T-cell (primary cell): ENCODE data around the gene VPS72. TPM values are rescaled to one million over a fixed set of nuclear protein-coding genes. Genes with fewer than 3 reads are reported as not detected.
A peak's percentile ranks its signal among the peaks of the same experiment; 100 is the strongest.

Experiments
- ATAC-seq, 4 experiments: fragments of 200-7000 bp in 3 of 4; fragments of 150-1000 bp in 1 of 4; cut with Tn5 transposase; replicated peaks in 1 of 4; 1 replicate in 3 of 4; 2 replicates in 1 of 4; pipeline ENCODE4 v1.10.0; 2021; ENCODE audit warnings: moderate library complexity in 3 of 4, mild to moderate bottlenecking in 2 of 4, moderate number of reproducible peaks in 1 of 4
- CTCF ChIA-PET, 2 donors: fragments of 300-600 bp; sonication (Branson Sonifier 250); formaldehyde crosslinking; loops; one replicate each; lab custom pipeline; 2022; ENCODE audit warnings: antibody characterized with exemption in 2 of 2; lab: Charles Lee
- POLR2A ChIA-PET, 2 donors: fragments of 300-600 bp; sonication (Branson Sonifier 250); formaldehyde crosslinking; loops; one replicate each; lab custom pipeline; 2022; ENCODE audit warnings: antibody characterized with exemption in 2 of 2; lab: Charles Lee
- DNase-seq, 35 experiments: peaks; one replicate each; pipeline versions ENCODE4 v3.0.0 to v3.0.0-alpha.2; 2013 to 2023
- H3K27ac ChIP-seq: one replicate; pipeline ENCODE4 v1.5.1; 2013; ENCODE audit warnings: low read length
- H3K27me3 ChIP-seq, 2 experiments: replicated peaks in 1 of 2; 1 replicate in 1 of 2; 2 replicates in 1 of 2; pipeline versions ENCODE4 v1.6.1 to v1.7.0; 2013; ENCODE audit warnings: low read length in 1 of 2, mixed read lengths in 1 of 2; ENCODE audit not compliant: control insufficient read depth in 2 of 2, insufficient read depth in 2 of 2; ENCODE audit errors: extremely low read depth in 1 of 2
- H3K36me3 ChIP-seq, 2 donors: 1 replicate in 1 of 2; 2 replicates in 1 of 2; pipeline versions ENCODE4 v1.6.1 to v1.7.0; 2013; ENCODE audit warnings: low read length in 1 of 2; ENCODE audit not compliant: control insufficient read depth in 2 of 2, insufficient read depth in 1 of 2; ENCODE audit errors: extremely low read depth in 1 of 2
- H3K4me1 ChIP-seq, 2 experiments: 1 replicate in 1 of 2; 2 replicates in 1 of 2; pipeline versions ENCODE4 v1.6.1 to v1.7.0; 2013; ENCODE audit warnings: low read length in 2 of 2, mixed read lengths in 1 of 2; ENCODE audit not compliant: insufficient read depth in 2 of 2, control insufficient read depth in 1 of 2; ENCODE audit errors: extremely low read depth in 1 of 2
- H3K4me3 ChIP-seq, 2 donors: 1 replicate in 1 of 2; 2 replicates in 1 of 2; pipeline versions ENCODE4 v1.5.1 to v1.7.0; 2013; ENCODE audit warnings: mild to moderate bottlenecking in 2 of 2, low read length in 1 of 2, moderate library complexity in 1 of 2; ENCODE audit not compliant: control insufficient read depth in 1 of 2; ENCODE audit errors: extremely low read depth in 1 of 2
- H3K9me3 ChIP-seq: 2 replicates; pipeline ENCODE4 v1.7.0; 2013
- H3K27ac Mint-ChIP-seq, 2 donors: one replicate each; pipeline ENCODE4 v1.8.0; 2020 to 2021; ENCODE audit warnings: mild to moderate bottlenecking in 2 of 2, mixed read lengths in 2 of 2
- H3K27me3 Mint-ChIP-seq, 2 donors: one replicate each; pipeline ENCODE4 v1.8.0; 2021 to 2022; ENCODE audit warnings: mixed read lengths in 2 of 2
- H3K36me3 Mint-ChIP-seq: one replicate; pipeline ENCODE4 v1.8.0; 2021; ENCODE audit warnings: mixed read lengths
- H3K4me1 Mint-ChIP-seq, 3 donors: one replicate each; pipeline ENCODE4 v1.8.0; 2020 to 2022; ENCODE audit warnings: mixed read lengths in 3 of 3, mild to moderate bottlenecking in 1 of 3
- H3K4me3 Mint-ChIP-seq, 3 donors: one replicate each; pipeline ENCODE4 v1.8.0; 2020 to 2022; ENCODE audit warnings: mild to moderate bottlenecking in 3 of 3, mixed read lengths in 3 of 3, moderate library complexity in 3 of 3
- H3K9me3 Mint-ChIP-seq, 3 donors: one replicate each; pipeline ENCODE4 v1.8.0; 2020 to 2022; ENCODE audit warnings: mixed read lengths in 3 of 3
- WGBS: methylation state at CpG from one replicate; pipeline ENCODE4 v1.1.5; 2013; ENCODE audit warnings: missing lambda C conversion rate; ENCODE audit not compliant: insufficient coverage; 5-methylcytosine and 5-hydroxymethylcytosine counted together
- total RNA-seq, 35 experiments: library from RNA in 6 of 35; stranded (reverse) in 6 of 35; fragments of 120-200 nt in 1 of 35; gene quantifications; one replicate each; pipeline versions ENCODE4 v1.2.1 to v1.2.4 and lab custom pipeline; 2013 to 2026

Gene VPS72
- total RNA-seq, 5 donors from 2014 or later (not counting 1 experiment from before 2014, with no cell fraction given): 50.2 to 84.5 (median 58.9) TPM

DNA sequence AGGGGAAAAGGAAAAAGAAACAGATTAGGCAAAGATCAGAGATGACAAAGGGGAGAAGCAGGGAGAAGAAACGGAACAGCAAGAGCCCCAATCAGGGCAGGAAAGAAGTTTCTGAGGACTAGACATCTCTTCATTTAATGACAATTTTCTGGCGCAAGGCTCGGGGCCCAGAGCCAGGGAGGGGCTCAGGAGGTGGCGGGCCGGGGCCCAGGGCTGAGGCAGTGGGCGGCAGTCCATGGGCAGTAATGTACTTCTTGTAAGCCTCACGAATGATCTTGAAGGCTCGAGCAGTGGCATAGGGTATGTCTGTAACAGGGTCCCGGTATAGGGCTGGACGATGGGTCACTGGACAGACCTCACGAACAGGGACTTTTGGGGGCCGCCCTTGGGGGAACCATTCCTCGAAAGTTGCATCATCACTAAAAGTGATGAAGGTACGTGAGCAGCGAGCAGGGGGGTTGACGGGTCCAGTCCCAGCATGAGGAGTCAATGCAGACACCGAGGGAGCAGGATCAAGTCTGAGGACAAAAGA lies 13.4 kb downstream of the VPS72 start:
- Mint-ChIP-seq H3K27ac (peak overlapping the region in 1 of 2 donors; percentile 25), H3K4me1 (peaks cover 0 to 10% (median 2%) of the 10 kb centered on the region in 3 donors), H3K9me3 (no peaks in the 10 kb centered on the region), H3K4me3 (no peak overlapping the region), H3K36me3 (peaks cover 53% of the 10 kb centered on the region), H3K27me3 (no peaks in the 10 kb centered on the region)
- H3K27ac ChIP-seq: no peak overlapping the region
- H3K36me3 ChIP-seq: peaks cover 18 to 67% of the 10 kb centered on the region in 2 donors
- H3K27me3 ChIP-seq: no peaks in the 10 kb centered on the region
- ATAC-seq: no peak
- no peaks in the 10 kb centered on the region for H3K9me3 ChIP-seq
- no peaks in the 10 kb centered on the region for H3K4me1 ChIP-seq
- WGBS: 96% methylated on average over 16 of the region's 17 CpGs
- no peak for DNase-seq
- ChIA-PET CTCF (interaction anchor here (0.7 to 1.4 kb wide), 5 partner anchors 27 to 150 kb away, joined by 3 to 5 read pairs (median 3); no protein-coding TSS in a partner anchor), POLR2A (interaction anchor here in 1 of 2 donors (0.5 kb wide), 1 partner anchor 13 kb away, joined by 5 read pairs; the partner anchor contains the start of gene VPS72)
- no peak overlapping the region for H3K4me3 ChIP-seq

DNA sequence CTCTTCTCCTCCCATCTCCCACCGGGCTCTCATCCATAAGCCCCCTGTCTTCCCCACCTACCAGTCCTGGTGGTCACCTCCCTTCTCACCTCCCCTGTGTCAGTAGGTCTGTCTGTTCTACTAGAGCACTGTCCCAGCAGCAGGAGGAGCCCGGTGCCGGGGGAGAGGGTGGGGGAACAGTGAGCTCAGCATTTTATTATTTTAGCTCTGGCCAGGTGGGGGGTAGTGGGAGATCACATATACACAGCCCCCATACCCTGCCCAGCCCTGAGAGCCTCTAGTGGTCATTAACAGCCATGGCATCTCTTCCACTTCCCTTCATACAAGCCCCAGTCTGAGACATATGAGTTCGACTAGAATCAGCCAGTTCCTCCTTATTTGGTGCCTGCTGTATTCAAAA lies 14.1 kb downstream of the VPS72 start, which contains the start of gene TMOD4:
Gene TMOD4, minus strand, starts transcription at position 119 of the 400 bp plus-strand sequence. CDS start 1,106 bp downstream, outside the sequence.
- Histone ChIP-seq H3K9me3 (no peaks in the 10 kb centered on the region), H3K4me3 (no peak within 1 kb of the TSS), H3K27ac (no peak within 1 kb of the TSS), H3K4me1 (no peaks in the 10 kb centered on the region), H3K36me3 (peaks cover 18 to 70% of the 10 kb centered on the region in 2 donors), H3K27me3 (no peaks in the 10 kb centered on the region)
- Mint-ChIP-seq H3K27me3 (no peaks in the 10 kb centered on the region), H3K27ac (peak within 1 kb of the TSS; percentile 34 to 48), H3K36me3 (peaks cover 51% of the 10 kb centered on the region), H3K4me1 (peaks cover 0 to 10% (median 2%) of the 10 kb centered on the region in 3 donors), H3K4me3 (no peak within 1 kb of the TSS), H3K9me3 (no peaks in the 10 kb centered on the region)
- ChIA-PET POLR2A (interaction anchor here in 1 of 2 donors (0.5 kb wide), 2 partner anchors 14 to 53 kb away, joined by 3 to 5 read pairs; partner anchors contain the start of gene VPS72), CTCF (interaction anchor here in 1 of 2 donors (0.7 kb wide), 3 partner anchors 28 to 151 kb away, joined by 3 read pairs; no protein-coding TSS in a partner anchor)
- no peak for DNase-seq
- no CpG with 5 or more reads among the region's 4 CpGs for WGBS
- peak in 3 of 4 experiments; percentile 47 to 70 (median 61) for ATAC-seq

DNA sequence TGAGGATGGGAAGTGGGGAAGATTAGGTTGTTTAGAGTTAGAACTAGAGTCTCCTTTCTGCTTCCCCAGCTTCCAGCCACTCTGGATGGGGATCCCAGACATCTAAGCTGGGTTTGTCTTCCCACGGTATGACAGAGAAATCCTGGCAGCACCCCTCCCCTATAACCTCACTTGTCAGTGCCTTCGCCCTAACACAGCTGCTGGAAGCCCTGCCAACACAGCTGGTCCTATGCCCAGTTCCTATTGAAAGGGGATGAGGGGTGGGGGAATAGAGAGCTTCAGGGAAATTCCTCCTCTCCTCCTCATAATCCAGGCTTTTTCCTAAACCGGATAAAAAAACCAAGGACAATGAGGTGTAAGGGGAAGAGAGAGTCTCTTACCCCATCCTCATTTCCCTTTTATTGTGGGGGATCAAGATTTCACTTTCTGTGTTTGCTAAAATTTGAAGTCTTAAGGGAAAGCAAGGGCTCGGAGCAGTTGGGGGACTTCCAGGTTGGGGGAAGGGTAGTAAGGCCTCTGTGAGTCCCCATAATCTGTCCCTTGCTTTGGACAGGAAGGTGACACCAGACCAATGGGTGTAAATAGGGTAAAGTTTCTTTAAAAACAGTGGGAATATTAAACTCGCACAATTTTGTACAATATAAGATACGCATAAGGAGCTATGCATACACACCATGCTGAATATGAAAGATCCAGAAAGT lies 14.8 kb downstream of the VPS72 start:
- Histone ChIP-seq H3K27me3 (no peaks in the 10 kb centered on the region), H3K4me3 (no peak overlapping the region), H3K27ac (no peak overlapping the region), H3K4me1 (no peaks in the 10 kb centered on the region), H3K9me3 (no peaks in the 10 kb centered on the region), H3K36me3 (peaks cover 13 to 72% of the 10 kb centered on the region in 2 donors)
- peak overlapping the region in 1 of 2 donors; percentile 48 for H3K27ac Mint-ChIP-seq
- 100% methylated on average over 1 of the region's 6 CpGs for WGBS
- DNase-seq (no peak), ATAC-seq (no peak)
- H3K4me1 Mint-ChIP-seq: peaks cover 0 to 10% (median 2%) of the 10 kb centered on the region in 3 donors
- H3K9me3 Mint-ChIP-seq: no peaks in the 10 kb centered on the region
- ChIA-PET POLR2A (interaction anchor here in 1 of 2 donors (0.5 kb wide), 1 partner anchor 54 kb away, joined by 3 read pairs; no protein-coding TSS in a partner anchor), CTCF (no interaction called here)
- H3K27me3 Mint-ChIP-seq: no peaks in the 10 kb centered on the region
- H3K4me3 Mint-ChIP-seq: no peak overlapping the region
- peaks cover 52% of the 10 kb centered on the region for H3K36me3 Mint-ChIP-seq

DNA sequence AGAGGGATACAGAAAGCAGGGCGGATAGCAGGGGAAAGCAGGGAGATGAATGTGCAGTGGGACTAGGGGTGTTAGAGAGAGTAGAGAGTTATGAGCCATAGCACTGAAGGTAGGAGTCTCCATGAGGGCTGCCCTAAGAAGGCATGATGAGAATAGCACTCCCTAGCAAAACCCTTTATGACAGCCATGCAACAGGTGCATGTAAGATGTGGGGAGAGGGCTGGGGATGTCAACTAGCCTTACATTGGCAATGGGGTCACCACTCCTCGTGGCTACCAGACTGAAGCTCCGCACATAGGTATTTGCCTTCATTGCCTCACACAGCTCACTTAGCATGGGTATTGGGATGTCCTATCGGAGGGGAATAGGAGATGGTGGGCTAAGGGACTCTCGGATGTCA lies 18.8 kb downstream of the VPS72 start:
- no peaks in the 10 kb centered on the region for H3K9me3 ChIP-seq
- Mint-ChIP-seq H3K27me3 (no peaks in the 10 kb centered on the region), H3K4me1 (peaks cover 14 to 19% (median 16%) of the 10 kb centered on the region in 3 donors), H3K27ac (peak overlapping the region in 1 of 2 donors; percentile 1), H3K4me3 (no peak overlapping the region), H3K36me3 (peaks cover 49% of the 10 kb centered on the region), H3K9me3 (no peaks in the 10 kb centered on the region)
- H3K36me3 ChIP-seq: peaks cover 7 to 69% of the 10 kb centered on the region in 2 donors
- CTCF ChIA-PET: no interaction called here
- 71% methylated on average over 1 of the region's 5 CpGs for WGBS
- H3K4me3 ChIP-seq: no peak overlapping the region
- no peak overlapping the region for H3K27ac ChIP-seq
- no peak for ATAC-seq
- DNase-seq: no peak
- H3K27me3 ChIP-seq: no peaks in the 10 kb centered on the region
- POLR2A ChIA-PET: no interaction called here
- peaks cover 5 to 13% of the 10 kb centered on the region in 2 experiments for H3K4me1 ChIP-seq

DNA sequence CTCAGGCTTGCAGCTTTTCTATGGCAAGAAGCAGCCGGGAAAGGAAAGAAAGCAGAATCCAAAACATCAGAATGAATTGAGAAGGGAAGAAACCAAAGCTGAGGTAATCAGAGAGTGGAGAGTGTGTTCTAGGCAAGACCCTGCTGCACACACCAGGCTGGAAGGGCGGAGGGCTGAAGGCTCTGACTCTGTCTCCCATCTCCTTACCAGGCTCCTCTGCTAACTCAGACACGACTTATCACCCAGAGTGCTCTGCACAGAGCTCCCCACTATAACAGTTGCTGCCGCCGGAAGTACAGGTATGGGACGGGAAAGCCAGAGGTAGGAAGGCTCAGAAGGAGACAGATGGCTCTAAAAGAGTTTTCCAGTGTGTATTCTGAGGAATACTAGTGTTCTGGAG lies 22.9 kb downstream of the VPS72 start:
- peak overlapping the region; percentile 63 to 98 for H3K27ac Mint-ChIP-seq
- H3K27me3 Mint-ChIP-seq: peaks cover 0 to 3% of the 10 kb centered on the region in 2 donors
- 78% methylated on average over 1 of the region's 6 CpGs for WGBS
- Histone ChIP-seq H3K4me3 (no peak overlapping the region), H3K36me3 (peaks cover 7 to 51% of the 10 kb centered on the region in 2 donors), H3K9me3 (no peaks in the 10 kb centered on the region), H3K27me3 (no peaks in the 10 kb centered on the region), H3K27ac (no peak overlapping the region), H3K4me1 (peaks cover 7 to 31% of the 10 kb centered on the region in 2 experiments)
- peaks cover 43 to 48% (median 45%) of the 10 kb centered on the region in 3 donors for H3K4me1 Mint-ChIP-seq
- H3K36me3 Mint-ChIP-seq: peaks cover 41% of the 10 kb centered on the region
- H3K4me3 Mint-ChIP-seq: peak overlapping the region; percentile 85 to 99 (median 98)
- POLR2A ChIA-PET: no interaction called here
- ATAC-seq: no peak
- DNase-seq: no peak
- CTCF ChIA-PET: interaction anchor here in 1 of 2 donors (1.2 kb wide), 1 partner anchor 173 kb away, joined by 3 read pairs; no protein-coding TSS in a partner anchor
- no peaks in the 10 kb centered on the region for H3K9me3 Mint-ChIP-seq

DNA sequence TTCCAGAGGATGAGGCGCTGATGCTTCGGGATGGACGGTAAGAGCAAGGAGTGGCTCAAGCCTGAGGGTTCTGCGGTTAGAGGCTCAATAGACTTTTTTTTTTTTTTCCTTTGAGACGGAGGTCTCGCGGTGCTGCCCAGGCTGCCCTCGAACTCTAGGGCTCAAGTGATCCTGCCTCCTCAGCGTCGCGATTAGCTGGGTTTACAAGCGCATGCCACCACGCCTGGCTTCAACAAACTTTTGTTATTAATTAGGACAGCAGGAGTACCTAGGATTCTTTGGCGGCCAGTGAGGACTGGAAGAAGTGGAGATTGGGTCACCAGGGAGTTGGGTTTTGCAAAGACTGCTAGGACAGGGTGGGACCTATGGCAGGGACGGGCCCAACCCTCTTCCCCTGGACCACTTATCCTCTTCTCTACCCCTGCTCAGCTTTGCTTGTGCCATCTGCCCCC lies 23.5 kb downstream of the VPS72 start:
- peak overlapping the region; percentile 94 to 98 for H3K27ac Mint-ChIP-seq
- H3K4me1 Mint-ChIP-seq: peaks cover 49 to 53% (median 51%) of the 10 kb centered on the region in 3 donors
- ATAC-seq (no peak), DNase-seq (no peak)
- peaks cover 10 to 34% of the 10 kb centered on the region in 2 experiments for H3K4me1 ChIP-seq
- ChIA-PET CTCF (interaction anchor here (0.5 to 2.0 kb wide), 5 partner anchors 10 to 72 kb away, joined by 3 to 12 read pairs (median 4); partner anchors contain the start of genes TNFAIP8L2 (in 1 of the 2) and VPS72 (in 1 of the 2)), POLR2A (interaction anchor here in 1 of 2 donors (1.1 kb wide), 1 partner anchor 24 kb away, joined by 5 read pairs; the partner anchor contains the start of gene VPS72)
- peak overlapping the region; percentile 88 to 99 for H3K4me3 ChIP-seq
- no peaks in the 10 kb centered on the region for H3K27me3 ChIP-seq
- peaks cover 47% of the 10 kb centered on the region for H3K36me3 Mint-ChIP-seq
- H3K27ac ChIP-seq: peak overlapping the region; percentile 53
- WGBS: 0% methylated on average over 4 of the region's 15 CpGs
- no peaks in the 10 kb centered on the region for H3K9me3 ChIP-seq
- peaks cover 0 to 3% of the 10 kb centered on the region in 2 donors for H3K27me3 Mint-ChIP-seq
- H3K9me3 Mint-ChIP-seq: no peaks in the 10 kb centered on the region
- peaks cover 7 to 53% of the 10 kb centered on the region in 2 donors for H3K36me3 ChIP-seq
- peak overlapping the region; percentile 85 to 99 (median 98) for H3K4me3 Mint-ChIP-seq
